ENCODE data around the gene GCNT1. TPM values are rescaled to one million over a fixed set of nuclear protein-coding genes. Genes with fewer than 3 reads are reported as not detected.

The GCNT1 gene
- total RNA-seq, 2 donors from 2014 or later = 36.5 to 59.9 TPM

GRCh38 chr9:76510041-76510440, 51.1 kb downstream of the GCNT1 start:
- Histone ChIP-seq H3K4me3 (no peak overlapping the region), H3K36me3 (no peaks in the 10 kb centered on the region), H3K9me3 (no peaks in the 10 kb centered on the region), H3K4me1 (no peaks in the 10 kb centered on the region), H3K27ac (no peak overlapping the region), H3K27me3 (no peaks in the 10 kb centered on the region), H3K9ac (ENCODE audit: low read depth in 2 of 2, low read length in 2 of 2) (no peak overlapping the region)
- intact Hi-C loops (cut with DNase I) = no loop called here
- no peak for DNase-seq
- TF ChIP-seq, protein P1, sequence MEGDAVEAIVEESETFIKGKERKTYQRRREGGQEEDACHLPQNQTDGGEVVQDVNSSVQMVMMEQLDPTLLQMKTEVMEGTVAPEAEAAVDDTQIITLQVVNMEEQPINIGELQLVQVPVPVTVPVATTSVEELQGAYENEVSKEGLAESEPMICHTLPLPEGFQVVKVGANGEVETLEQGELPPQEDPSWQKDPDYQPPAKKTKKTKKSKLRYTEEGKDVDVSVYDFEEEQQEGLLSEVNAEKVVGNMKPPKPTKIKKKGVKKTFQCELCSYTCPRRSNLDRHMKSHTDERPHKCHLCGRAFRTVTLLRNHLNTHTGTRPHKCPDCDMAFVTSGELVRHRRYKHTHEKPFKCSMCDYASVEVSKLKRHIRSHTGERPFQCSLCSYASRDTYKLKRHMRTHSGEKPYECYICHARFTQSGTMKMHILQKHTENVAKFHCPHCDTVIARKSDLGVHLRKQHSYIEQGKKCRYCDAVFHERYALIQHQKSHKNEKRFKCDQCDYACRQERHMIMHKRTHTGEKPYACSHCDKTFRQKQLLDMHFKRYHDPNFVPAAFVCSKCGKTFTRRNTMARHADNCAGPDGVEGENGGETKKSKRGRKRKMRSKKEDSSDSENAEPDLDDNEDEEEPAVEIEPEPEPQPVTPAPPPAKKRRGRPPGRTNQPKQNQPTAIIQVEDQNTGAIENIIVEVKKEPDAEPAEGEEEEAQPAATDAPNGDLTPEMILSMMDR (IDR thresholded peaks at IDR 0.05) = no peak

- no peaks in the 10 kb centered on the region for H3K4me1 ChIP-seq
- no peaks in the 10 kb centered on the region for H3K9me3 ChIP-seq
- no peak overlapping the region for H3K9ac ChIP-seq (ENCODE audit: low read depth in 2 of 2, low read length in 2 of 2)
- no peak overlapping the region for H3K4me3 ChIP-seq
- H3K27me3 ChIP-seq = no peaks in the 10 kb centered on the region
- H3K36me3 ChIP-seq = no peaks in the 10 kb centered on the region
- DNase-seq = no peak
- intact Hi-C loops (cut with DNase I) = no loop called here
- no peak overlapping the region for H3K27ac ChIP-seq
- TF ChIP-seq, protein P1 (IDR thresholded peaks at IDR 0.05) = no peak
Measured at GRCh38 chr9:76510446-76510845, 51.5 kb downstream of the GCNT1 start.

DNA sequence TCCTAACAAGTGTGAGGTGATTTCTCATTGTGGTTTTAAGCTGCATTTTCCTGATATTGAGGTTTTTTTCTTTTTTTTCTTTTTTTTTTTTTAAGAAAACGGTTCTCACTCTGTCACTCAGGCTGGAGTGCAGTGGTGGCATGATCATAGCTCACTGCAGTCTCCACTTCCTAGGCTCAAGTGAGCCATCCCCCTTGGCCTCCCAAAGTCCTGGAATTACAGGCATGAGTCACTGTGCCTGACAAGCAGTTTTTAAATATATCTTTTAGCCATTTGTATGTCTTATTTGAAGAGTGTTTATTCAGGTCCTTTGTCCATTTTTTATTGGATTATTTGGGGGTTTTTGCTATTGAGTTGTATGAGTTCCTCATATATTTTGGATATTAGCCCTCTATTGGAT, 53.8 kb downstream of the GCNT1 start:
- TF ChIP-seq, protein P1 (IDR thresholded peaks at IDR 0.05) = no peak
- Histone ChIP-seq H3K36me3 (no peaks in the 10 kb centered on the region), H3K27me3 (no peaks in the 10 kb centered on the region), H3K9me3 (no peaks in the 10 kb centered on the region), H3K9ac (ENCODE audit: low read depth in 2 of 2, low read length in 2 of 2) (no peak overlapping the region), H3K4me3 (no peak overlapping the region), H3K4me1 (no peaks in the 10 kb centered on the region), H3K27ac (no peak overlapping the region)
- no peak for DNase-seq
- intact Hi-C loops (cut with DNase I) = no loop called here

- no peak for DNase-seq
Measured at GRCh38 chr9:76516350-76516749, 57.4 kb downstream of the GCNT1 start.

DNA sequence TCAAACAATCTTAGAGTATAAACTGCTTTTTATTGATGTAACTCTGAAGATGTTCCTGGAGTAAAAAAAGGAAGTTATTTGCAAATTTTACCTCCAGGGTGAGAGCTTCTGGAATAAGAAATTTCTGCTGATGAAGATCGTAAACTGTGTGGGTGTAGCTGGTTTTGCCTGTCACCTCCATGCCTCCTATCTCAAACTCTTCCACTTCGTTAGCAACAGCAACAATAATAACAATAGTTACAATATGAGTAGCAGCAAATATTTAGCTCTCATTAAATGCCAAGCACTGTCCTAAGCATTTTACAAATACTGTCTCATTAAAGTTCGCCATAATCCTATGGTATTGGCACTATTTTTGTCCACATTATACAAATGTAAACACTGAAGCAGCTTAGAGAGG, 57.9 kb downstream of the GCNT1 start:
- Histone ChIP-seq H3K9me3 (no peaks in the 10 kb centered on the region), H3K27me3 (no peaks in the 10 kb centered on the region), H3K36me3 (no peaks in the 10 kb centered on the region), H3K27ac (no peak overlapping the region), H3K4me3 (no peak overlapping the region), H3K9ac (ENCODE audit: low read depth in 2 of 2, low read length in 2 of 2) (no peak overlapping the region), H3K4me1 (no peaks in the 10 kb centered on the region)
- TF ChIP-seq, protein P1 (IDR thresholded peaks at IDR 0.05) = no peak
- intact Hi-C loops (cut with DNase I) = no loop called here
- DNase-seq = no peak

More at GRCh38 chr9:76516350-76516749, 57.4 kb downstream of the GCNT1 start:
- no peak overlapping the region for H3K9ac ChIP-seq (ENCODE audit: low read depth in 2 of 2, low read length in 2 of 2)
- TF ChIP-seq, protein P1 (IDR thresholded peaks at IDR 0.05) = no peak
- no peak overlapping the region for H3K27ac ChIP-seq
- H3K4me1 ChIP-seq = no peaks in the 10 kb centered on the region
- H3K27me3 ChIP-seq = no peaks in the 10 kb centered on the region
- intact Hi-C loops (cut with DNase I) = no loop called here
- no peaks in the 10 kb centered on the region for H3K36me3 ChIP-seq
- H3K9me3 ChIP-seq = no peaks in the 10 kb centered on the region
- no peak overlapping the region for H3K4me3 ChIP-seq
